Jurkat, Clone E6-1 (cell line): ENCODE results near the gene WDFY2.

Experiments
- DNase-seq: peaks from one replicate; pipeline ENCODE4 v3.0.0-alpha.2; 2011; ENCODE audit warnings: low read depth, low spot score
- H3K4me3 ChIP-seq: 2 replicates; pipeline ENCODE4 v1.5.1; 2011; ENCODE audit warnings: mild to moderate bottlenecking, low read length, control low read depth, moderate library complexity

Gene WDFY2

DNA sequence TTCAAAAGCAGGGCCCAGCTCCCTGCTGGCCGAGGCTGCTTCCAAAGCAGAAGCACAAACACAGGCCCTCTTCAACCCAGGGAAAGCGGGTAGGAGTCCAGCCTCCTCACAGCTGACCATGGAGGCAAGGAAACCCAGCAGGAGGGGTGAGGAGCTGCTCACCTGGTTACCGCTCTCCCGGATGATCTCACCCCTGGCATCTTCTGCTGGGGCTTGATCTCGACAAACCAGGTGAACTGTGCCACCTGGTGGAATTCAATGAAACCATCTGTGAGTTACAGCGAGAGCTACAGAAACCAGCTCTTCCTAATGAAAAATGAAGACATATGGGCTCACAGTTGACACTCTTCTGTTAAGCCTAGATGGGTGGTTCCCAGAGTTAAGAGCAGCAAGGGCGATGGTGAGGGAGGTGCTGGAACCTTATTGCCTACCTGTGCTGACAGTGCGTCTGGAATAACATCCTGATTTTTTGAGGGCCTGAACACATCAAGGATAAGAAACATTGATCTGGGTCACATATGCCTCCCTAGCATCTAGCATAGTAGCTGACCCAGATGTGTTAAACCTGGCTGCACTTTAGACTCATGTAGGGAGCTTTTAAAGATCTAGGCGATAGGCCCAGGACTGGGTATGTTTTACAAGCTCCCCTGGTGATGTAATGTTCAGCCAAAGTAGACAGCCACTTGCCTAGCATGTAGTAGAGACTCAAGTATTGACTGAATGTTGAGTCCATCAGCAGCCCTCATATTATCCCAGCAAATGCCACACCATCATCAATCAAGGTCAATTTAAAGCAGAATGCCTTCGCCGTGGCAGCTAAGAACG, 213.6 kb downstream of the WDFY2 start:
- DNase-seq, result peak; percentile 64
- H3K4me3 ChIP-seq, result no peak overlapping the region

DNA sequence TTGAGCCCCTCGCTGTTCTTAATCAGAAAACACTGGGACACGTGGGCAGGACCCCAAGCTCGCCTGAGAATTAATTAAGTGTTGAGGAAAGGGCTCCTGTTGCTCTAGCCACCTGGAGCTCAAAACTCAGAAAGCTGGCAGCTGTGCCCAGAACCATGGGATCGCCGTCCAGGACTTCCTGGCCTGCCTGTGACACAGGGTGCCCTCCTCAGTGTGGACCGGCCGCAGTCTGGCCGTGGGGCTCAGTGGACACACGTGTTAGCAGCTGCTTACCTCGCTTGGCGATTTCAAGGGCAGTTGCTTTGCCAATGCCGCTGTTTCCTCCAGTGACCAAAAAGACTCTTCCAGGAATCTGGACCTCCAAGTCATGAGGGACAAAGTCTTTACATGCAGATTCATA, 215.0 kb downstream of the WDFY2 start:
- no peak for DNase-seq
- H3K4me3 ChIP-seq, result no peak overlapping the region

DNA sequence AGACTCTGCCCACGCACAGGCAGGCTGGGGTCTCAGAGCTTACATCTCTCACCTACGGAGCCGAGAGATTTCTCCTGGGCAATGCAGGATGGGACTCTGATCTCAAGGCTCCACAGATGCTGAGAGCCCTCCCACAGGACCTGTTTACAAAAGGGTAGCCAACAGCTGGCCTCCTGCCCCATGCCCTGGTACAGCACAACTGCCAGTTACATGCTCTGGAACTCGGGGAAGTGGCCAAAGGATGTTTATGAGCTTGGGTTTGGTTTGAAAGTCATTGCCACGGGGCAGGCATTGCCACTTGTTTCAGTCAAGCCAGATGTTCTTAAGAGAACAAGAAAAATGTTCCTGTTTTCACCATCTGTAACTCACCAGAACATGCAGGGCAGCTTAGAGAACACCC, 216.2 kb downstream of the WDFY2 start:
- DNase-seq, result no peak
- no peak overlapping the region for H3K4me3 ChIP-seq

DNA sequence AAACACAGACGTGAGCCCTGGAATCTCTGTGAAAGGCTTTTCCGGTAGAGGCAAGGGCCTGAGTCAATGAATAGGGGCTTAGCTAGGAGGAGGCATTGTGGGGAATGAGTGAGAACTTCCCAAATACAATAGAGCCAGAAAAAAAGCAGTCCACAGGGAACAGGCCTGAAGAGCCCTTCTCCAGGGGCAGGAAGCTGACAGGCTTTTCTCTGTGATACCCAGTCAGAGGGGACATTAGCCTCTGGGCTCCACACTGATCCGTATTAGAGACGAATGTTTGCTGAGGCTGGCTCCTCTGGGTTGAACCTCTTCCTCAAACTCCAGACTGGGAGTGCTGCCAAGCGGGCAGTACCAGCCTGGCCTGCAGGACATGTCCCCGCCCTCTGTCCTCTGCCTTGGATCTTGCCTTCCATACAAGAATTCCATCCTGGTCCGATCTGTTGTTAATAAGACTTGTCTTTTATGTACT, 217.4 kb downstream of the WDFY2 start:
- DNase-seq, result no peak
- no peak overlapping the region for H3K4me3 ChIP-seq

DNA sequence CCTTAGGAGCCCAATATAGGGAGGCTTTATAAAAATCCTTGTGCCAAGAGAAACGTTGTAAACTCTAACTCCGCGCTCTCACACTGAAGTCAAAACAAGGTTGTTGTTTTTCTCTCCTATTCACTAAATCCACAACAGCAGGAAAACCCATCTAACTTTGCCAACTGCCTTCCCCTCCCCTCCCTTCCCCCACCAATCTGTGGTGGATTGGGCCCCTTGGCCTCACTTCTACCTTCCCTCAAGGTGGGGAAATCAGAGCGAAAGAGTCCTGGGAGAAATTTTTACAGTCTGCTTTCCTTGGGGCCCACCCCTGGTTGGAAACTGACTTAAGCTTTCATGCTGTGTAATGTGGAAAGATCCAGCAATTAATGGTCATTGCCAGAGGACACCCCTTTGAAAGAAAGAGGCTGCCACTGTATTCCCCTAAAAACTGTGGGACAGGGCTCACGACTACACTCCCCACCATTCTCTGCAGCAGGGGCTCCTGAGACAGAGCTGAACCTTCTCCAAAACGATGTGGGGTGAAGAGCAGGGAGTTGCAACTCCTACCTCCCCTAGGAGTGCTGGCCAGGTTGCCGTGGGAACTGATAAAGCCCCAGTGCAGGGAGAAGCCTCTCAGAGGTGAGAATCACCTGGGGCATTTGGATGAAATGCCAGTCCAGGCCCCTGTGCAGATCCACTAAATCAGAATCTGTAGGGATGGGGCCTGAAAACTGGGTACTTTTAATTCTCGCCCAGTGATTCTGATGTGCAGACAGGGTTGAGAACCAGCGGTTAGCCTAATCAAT, 218.6 kb downstream of the WDFY2 start:
- DNase-seq, result no peak
- H3K4me3 ChIP-seq, result peak overlapping the region; percentile 67

DNA sequence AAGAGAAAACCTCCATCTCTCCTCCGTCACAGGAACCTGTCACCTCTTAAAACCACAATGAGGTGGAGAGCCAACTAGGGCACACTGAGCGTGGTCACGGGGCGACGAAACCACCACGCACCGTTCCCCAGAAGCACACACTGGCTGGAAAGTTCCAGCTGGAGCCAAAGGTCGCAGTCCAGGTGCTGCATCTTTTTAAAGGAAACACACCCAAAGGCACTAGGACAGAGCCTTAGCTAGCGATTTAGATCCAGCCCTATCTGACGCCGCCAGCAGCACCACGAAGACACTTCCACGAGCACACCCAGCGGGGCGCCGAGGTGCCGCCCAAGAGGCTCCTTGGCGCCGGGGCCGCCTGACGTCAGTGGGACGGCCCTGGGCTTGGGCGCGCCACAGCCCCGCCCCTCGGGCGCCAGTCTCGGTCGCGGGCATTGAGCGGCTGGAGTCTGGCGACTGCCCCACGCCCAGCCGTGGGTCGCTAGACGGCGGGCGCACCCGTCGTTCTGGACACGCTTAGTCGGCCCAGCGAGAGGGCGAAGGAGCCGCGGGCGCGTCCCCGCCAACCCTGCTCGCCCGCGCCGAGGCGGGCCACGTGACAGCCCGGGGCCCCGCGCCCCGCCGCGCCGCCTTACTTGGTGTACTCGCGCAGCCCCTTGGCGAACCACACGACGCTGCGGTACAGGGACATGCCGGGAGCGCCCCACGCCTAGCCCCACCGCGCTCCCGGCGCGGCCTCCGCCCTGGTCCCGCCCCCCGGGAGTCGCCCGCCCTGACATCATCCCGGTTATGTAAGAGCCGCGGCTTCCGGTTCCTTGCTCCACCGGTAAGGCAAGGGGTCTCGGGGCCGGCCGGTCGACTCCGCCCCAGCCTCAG, 219.4 kb downstream of the WDFY2 start, which contains the start of gene DHRS12:
TSS of gene DHRS12 (minus strand) at position 742 of the 873 bp plus-strand sequence. CDS start 4,504 bp downstream, outside the sequence.
- peak within 1 kb of the TSS; percentile 67 for H3K4me3 ChIP-seq
- DNase-seq, result peak; percentile 71

DNA sequence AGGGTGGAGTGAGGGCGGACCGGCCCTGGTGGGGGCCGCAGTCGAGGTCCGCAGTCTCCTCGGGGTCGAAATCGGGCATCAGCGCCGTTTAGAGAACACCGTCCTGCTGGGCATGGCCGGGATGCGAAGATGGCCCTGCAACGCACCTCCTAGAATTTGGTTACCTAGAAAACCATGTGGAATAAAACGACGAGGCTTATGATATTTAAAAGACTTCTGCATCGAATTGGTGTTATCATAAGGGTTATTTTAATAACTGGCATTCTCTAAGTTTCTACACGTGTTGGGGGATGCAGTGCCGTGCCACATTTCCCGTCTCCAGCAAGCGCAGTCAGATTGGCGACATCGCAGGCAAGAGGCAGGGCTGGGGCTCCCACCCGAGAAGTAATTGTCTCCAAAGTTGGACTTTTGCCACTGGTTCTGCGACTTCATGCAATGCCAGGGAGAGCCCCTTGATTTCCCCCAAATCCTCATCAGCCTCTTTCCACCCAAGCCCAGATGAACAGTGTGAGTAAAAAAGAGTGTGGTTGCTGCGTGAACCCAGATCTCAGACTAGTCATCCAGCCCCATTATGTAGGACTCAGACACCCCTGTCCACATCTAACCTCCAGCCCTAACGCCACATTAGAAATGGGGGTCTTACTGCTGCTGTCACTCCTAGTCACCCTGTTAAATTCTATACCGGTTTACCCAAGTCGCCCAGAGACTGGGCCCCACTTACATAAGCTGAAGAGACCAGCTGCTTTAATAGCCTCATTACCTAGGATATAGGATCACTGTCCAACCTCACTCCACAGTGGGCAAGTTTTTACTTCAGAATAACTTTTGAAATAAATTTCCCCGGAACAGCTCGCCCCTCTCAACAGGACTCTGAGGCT, 220.3 kb downstream of the WDFY2 start:
- DNase-seq, result no peak
- peak overlapping the region; percentile 67 for H3K4me3 ChIP-seq

DNA sequence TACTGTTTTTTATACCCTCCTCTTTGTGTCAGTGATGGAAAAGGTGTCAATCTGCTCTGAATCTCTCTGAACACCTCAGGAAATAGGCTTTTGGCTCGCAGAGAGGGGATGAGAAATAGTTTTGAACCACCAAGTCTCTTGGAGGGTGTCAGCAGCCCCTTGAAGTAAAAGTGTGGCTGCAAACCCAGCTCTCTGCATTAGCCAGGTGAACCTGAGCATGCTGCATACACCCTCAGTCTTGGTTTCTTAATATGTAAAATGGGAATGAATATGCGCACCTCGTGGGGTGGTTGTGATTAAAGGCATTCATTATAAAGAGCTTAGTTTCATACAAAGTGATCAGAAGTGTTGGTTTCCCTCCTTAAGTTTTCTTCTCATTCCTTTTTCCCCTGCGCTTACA, 221.1 kb downstream of the WDFY2 start:
- DNase-seq, result no peak
- H3K4me3 ChIP-seq, result no peak overlapping the region

DNA sequence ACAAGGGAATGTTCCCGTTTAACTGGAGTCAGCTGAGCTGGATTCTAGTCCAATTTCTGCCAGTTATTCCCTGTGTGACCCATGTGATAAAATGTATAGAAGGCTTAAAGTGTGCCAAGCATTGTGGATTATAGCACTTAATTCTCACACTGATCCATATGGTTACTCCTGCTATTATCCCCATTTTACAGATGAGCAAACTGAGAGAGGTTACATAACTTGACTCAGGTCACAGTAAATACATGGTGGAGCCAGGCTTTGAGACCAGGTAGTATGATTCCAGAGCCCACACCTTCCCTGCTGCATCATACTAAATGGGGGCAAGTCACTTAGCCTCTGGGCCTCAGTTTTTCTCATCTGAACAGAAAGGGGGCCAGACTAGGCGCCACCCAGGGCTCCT, 221.7 kb downstream of the WDFY2 start:
- H3K4me3 ChIP-seq, result no peak overlapping the region
- no peak for DNase-seq

DNA sequence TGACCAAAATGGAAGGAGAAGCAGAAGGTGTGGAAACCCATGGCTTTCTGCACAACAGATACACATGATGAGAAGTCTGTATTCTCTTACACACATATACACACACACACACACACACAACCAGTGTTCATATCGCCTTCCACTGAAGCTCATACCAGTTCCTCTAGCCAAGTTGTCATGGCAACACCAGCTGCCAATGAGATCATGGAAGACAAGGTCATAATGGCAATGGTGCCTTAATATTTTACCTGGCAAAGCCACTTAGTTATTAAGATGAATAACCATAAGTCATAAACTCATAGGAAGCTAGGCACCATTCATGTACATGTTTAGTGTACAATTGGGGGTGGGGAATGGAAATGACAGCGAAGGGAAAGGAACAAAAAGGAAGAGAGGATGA, 222.3 kb downstream of the WDFY2 start:
- no peak overlapping the region for H3K4me3 ChIP-seq
- no peak for DNase-seq

DNA sequence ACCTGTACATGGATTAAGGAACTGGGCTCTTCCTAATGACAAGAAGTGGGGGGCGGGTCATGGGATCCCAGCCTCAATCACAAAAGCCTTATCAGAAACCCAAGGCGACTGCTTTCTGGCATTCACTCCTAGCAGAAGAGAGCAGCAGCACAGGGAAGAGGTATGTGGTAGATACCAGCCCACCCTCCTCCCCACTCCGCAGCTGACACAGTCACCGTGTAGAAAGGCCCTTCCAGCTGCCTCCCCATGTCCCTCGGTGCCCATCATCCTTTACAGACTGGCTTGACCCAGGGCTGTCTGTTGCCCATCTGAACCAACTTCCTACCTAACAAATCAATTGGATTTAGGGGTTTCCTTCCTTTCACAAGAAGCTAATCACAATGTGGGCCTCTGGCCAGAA, 222.8 kb downstream of the WDFY2 start:
- H3K4me3 ChIP-seq, result no peak overlapping the region
- DNase-seq, result no peak

DNA sequence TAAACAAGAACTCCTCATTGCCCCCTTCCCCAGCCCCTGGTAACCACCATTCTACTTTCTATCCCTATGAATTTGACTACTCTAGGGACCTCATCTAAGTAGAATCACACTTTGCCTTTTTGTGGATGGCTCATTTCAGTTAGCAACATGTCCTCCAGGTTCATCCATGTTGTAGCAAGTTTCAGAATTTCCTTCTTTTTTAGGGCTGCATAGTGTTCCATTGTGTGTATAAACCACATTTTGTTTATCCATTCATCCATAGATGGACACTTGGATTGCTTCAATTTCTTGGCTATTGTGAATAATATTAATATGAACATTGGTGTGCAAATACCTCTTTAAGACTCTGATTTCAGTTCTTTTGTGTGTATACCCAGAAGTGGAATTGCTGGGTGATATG, 224.5 kb downstream of the WDFY2 start:
- DNase-seq, result no peak
- H3K4me3 ChIP-seq, result no peak overlapping the region

DNA sequence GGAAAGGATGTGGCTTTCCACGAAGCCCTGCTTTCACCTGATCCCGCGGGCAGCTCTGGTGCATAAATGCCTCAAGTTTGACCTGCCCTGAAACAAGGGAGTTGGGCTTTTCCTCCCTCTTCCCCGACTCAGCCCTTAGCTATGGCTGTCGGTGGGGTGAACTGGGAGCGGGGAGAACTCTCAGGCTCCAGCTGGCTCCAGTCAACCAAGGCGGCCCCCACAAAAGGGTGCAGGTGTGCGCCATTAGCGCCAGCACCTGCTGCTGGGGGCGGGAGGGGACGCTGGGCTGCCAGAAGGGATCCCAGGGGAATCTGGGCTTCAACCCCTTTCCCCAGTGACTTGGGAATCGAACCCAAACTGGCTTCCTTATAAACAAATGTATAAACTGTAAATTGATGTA, 226.8 kb downstream of the WDFY2 start:
- DNase-seq, result no peak
- H3K4me3 ChIP-seq, result no peak overlapping the region

DNA sequence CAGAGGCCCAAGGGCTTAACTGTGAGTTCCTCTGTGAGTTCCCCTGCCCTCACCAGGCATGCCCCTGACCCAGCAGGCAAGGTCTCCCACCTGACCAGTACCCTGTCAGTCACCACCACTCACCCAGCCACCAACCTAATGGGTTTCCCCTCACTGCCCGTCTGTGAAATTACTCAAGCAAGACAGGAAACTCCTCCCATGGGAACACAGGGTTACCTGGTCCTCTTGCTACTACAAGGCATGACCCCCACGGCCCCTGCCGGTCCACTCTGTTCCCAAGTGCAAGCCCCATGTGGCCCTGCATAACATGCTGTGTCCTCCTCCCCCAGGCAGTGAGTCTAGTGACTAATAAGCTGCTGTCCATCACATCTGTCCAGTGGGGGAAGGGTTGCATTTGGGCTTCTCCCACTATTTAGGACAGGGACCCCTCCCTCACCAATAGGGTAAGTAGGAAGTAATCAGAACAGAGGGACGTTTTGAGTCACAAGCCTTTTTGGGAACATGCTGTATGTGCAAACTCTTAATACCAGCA, 227.7 kb downstream of the WDFY2 start:
- no peak overlapping the region for H3K4me3 ChIP-seq
- no peak for DNase-seq

DNA sequence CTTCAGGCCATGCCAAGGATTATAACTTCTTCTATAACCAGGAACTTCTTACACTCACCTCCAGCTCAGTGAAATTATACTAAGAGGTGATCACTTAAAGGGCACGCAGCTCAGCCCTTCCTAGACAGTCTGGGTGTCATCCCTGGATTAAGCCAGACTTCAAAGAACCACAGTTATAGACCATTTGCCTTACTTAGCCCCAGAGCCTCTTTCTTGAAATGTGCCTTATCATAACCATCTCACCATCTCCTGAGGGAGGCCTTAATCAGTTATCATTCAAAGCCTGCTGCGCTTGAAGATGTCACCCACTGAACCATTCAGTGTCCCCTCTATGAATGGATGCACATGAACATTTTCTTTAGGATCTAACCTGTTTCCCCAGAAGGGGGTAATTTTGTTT, 229.8 kb downstream of the WDFY2 start:
- no peak for DNase-seq
- H3K4me3 ChIP-seq, result no peak overlapping the region

DNA sequence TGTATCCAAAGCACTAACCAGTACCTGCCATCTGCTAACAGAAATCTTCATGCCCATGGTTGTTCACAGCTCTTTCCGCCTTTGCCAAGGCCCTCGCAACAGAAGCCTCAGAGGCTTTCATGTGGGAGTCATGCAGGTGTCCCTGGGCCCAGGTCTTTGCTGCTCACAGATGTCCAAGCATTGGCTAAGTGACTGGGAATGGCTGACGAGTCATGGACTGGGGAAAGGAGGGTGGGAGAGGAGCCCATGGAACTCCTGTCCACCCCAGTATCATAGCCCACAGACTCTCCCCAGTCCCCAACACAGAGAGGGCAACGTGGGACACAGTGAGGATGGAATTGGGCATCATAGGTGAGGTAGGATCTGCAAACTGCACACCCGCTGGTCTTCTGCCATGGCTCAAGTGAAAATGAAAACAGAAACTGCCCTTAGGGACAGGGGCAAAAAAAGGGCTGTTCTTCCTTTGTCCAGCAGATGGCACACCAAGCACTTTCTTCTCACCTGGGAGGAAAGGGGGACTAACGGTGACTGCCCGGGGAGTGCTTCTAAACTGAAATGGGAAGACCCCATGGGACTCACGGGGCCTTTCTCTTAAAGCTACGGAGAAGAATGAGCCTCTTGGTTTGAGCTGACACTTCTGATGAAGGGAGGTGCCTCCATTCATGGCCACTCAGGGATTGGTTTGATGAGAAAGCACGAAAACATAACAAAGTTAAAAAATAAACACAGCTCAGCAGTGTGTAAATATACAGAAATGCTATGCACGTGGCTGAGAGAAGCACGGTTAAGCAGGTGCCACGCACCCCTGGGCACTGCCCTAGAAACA, 230.8 kb downstream of the WDFY2 start:
- DNase-seq, result peak; percentile 63
- no peak overlapping the region for H3K4me3 ChIP-seq

DNA sequence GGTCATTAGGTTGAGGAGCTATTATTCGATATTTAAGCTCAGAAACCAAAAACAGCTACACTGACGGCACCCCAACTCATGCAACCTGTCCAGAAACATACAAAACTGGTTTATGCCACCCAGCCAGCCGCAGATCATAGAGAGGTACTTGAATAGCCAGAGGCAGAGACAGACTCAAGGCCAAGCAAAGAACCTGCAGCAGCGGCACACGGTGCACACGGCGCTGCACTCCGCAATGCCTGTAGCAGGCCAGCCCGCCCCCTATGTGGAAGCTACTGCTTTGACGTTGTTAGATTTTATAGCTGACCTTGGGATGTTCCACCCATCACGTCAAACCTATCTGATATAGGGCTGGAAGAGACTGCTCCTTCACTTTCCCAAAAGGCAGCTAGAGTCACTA, 231.6 kb downstream of the WDFY2 start:
- DNase-seq, result no peak
- no peak overlapping the region for H3K4me3 ChIP-seq
